Muscle of arm (tissue), 12 donors: ENCODE results near the gene HEXIM2. TPM values are rescaled to one million over a fixed set of nuclear protein-coding genes. Genes with fewer than 3 reads are reported as not detected.

Source experiments
- DNase-seq: peaks from one replicate; pipeline ENCODE4 v3.0.0-alpha.2; 2013
- polyA plus RNA-seq, 12 donors: library from polyadenylated mRNA; unstranded; fragments of 120-200 nt; gene quantifications; one replicate each; pipeline ENCODE4 v1.2.1, GENCODE V29; 2013; ENCODE audit not compliant: insufficient read length in 12 of 12

HEXIM2 gene
- polyA plus RNA-seq, 12 donors, result 4.5 to 9.1 (median 6.3) TPM; not detected in 2

DNA sequence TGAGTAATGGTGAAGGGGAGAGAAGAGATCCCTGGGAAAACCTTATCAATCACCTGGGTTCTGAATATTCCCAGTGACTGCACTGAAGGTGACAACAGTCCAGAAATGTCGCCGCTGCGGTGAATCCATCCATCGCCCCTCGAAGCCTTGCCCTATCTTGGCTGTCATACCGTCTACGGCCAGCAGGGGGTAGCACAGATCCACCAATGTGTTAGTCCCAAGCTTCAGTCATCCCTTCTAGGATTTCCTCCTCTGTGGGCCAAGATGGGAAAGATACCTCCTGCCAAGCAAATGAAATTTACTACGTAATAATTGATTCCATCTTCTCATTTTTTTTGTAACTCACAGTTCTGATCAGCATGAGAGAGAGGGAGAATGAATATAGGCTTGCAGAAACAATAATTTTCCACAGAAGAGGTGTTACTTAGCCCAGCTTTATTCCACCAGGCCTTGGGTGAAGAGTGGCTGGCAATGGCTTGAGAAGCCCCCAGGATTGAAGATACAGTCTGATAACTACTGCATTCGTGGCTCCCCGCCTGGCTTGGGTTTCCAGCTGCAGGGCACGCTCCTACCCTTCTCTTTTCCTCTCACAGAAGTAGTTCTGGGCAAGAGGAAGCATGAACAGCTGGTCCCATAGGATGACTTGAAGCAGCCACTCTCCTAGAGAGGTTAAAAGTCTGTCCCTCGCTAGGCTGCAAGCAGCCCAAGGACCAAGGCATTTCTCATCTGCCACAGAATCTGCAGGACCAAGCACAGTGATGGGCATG, 57.4 kb downstream of the HEXIM2 start:
- peak; percentile 90 for DNase-seq

Other genes starting within 250 kb of the HEXIM2 start
- 1 to 10 TPM in 4 of 12 donors, under 1 TPM in 5, not detected in 3; 0.23 to 2.5 (median 0.68) TPM for gene GFAP, start 246.4 kb upstream of the HEXIM2 start, polyA plus RNA-seq
- gene KIF18B, start 214.1 kb upstream of the HEXIM2 start, polyA plus RNA-seq, result 10 to 100 TPM in 3 of 12 donors, 1 to 10 TPM in 8, not detected in 1; 5.0 to 17.5 (median 9.3) TPM
- gene C1QL1, start 193.6 kb upstream of the HEXIM2 start, polyA plus RNA-seq, result 1 to 10 TPM in 11 of 12 donors, not detected in 1; 1.2 to 8.8 (median 1.9) TPM
- gene DCAKD, start 110.2 kb upstream of the HEXIM2 start, polyA plus RNA-seq, result 100 to 1,000 TPM in 1 of 12 donors, 10 to 100 TPM in 11; 25.4 to 360 (median 30.2) TPM
- gene NMT1, start 100.6 kb upstream of the HEXIM2 start, polyA plus RNA-seq, result 10 to 100 TPM in 11 of 12 donors, not detected in 1; 34.2 to 92.9 (median 40.6) TPM
- gene PLCD3, start 29.4 kb upstream of the HEXIM2 start, polyA plus RNA-seq, result 10 to 100 TPM in 11 of 12 donors, not detected in 1; 21.4 to 75.0 (median 30.5) TPM
- gene ACBD4, start 26.2 kb upstream of the HEXIM2 start, polyA plus RNA-seq, result 10 to 100 TPM in 2 of 12 donors, 1 to 10 TPM in 9, not detected in 1; 3.9 to 11.0 (median 5.8) TPM
- gene HEXIM1, start 13.4 kb upstream of the HEXIM2 start, polyA plus RNA-seq, result 10 to 100 TPM in 11 of 12 donors, not detected in 1; 19.6 to 35.9 (median 22.2) TPM
- 10 to 100 TPM in 1 of 12 donors, 1 to 10 TPM in 10, not detected in 1; 2.8 to 16.8 (median 5.1) TPM for gene FMNL1, start 60.0 kb downstream of the HEXIM2 start, polyA plus RNA-seq
- gene SPATA32, start 100.2 kb downstream of the HEXIM2 start, polyA plus RNA-seq, result under 1 TPM in 2 of 12 donors, not detected in 10; 0.18 to 0.23 TPM
- 10 to 100 TPM in 1 of 12 donors, 1 to 10 TPM in 10, not detected in 1; 5.9 to 10.7 (median 7.3) TPM for gene MAP3K14, start 155.1 kb downstream of the HEXIM2 start, polyA plus RNA-seq